GM19099 (cell line): ENCODE measurements around the gene CCR7.

ENCODE experiments used
- POLR2A ChIP-seq: IDR thresholded peaks from 3 replicates; pipeline ENCODE4 v1.6.1; 2011; ENCODE audit warnings: low read depth; ENCODE audit not compliant: insufficient read length; ENCODE audit errors: extremely low read depth

CCR7 gene

DNA sequence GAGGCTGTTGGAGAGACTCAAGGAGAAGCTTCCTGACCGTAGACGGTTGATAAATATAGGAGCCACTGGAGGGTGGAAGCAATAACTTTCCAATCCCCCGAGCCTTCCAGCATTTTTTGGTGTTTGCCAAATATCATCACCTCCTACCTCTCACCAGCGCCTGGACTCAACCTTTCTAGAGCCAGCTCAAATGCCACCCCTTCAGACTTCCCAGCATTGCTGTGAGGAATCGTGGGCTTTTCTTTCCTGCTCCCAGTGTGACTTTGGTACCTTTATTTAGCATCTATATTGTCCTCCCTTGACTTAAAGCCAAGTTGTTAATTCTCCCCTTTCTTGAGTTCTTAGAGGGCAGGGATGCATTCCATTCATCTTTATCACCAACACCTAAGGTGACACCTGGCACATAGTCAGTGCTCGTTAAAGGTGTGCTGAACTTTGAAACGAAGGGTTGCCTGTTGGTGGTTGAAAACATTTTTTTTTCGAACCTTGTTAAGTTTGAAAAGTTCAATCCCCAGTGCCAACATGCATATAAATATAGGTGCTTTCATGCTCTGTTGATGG, 35.3 kb upstream of the CCR7 start:
- no peak for TF ChIP-seq POLR2A

DNA sequence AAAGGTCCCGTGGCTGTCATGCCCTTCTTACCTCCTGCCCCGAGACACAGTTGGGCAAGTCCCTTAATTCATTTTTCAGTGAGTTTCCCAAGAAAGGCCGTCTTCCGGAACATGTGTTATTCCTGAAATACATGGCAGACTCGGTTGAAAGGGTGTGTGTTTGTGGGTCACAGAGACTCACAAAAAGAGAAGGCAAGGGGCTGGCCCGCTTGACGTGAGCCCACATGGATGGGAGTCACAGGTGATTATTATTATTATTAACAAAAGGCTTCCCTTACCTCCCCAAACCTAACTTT, 34.1 kb upstream of the CCR7 start:
- no peak for TF ChIP-seq POLR2A

DNA sequence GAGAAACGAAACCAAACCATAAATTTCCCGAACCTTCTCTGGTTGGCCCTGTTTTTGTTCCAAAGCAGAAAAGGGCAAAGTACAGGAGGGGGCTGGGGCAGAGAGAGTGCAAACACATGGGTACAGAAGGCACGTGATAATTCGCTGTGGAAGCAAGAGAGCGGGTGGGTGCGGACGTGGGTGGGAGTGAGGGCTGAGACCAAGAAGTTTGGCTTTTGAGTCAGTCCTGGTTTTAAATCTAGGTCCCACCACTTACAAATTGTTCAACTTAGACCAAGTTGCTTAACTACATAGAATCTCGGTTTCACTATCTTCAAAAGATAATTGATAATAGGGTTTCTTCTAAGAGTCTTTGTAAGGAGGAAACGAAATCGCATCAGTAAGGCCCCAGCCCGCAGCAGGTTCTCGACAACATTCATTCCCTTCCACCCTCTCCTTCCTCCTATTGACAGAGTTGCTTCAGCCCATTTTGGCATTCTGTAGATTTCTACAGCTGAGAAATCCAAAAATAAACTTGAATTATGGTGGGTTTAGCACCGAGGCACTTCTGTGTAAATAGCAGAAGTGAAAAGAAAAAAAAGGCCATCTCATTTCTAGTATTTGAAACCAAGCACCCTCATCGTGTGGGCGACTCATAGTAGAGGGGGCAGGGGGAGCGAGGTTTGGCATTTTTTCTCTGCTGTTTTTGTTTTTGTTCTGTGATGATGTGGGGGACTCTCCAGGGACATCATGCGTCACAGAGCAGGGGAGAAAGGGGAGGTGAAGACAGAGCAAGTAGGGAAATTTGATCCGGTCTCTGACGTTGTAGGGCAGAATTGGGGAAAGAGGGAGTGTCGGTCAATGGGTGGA, 33.6 kb upstream of the CCR7 start:
- no peak for TF ChIP-seq POLR2A

GRCh38 chr17:40598301-40598618, 33.0 kb upstream of the CCR7 start:
- no peak for TF ChIP-seq POLR2A

DNA sequence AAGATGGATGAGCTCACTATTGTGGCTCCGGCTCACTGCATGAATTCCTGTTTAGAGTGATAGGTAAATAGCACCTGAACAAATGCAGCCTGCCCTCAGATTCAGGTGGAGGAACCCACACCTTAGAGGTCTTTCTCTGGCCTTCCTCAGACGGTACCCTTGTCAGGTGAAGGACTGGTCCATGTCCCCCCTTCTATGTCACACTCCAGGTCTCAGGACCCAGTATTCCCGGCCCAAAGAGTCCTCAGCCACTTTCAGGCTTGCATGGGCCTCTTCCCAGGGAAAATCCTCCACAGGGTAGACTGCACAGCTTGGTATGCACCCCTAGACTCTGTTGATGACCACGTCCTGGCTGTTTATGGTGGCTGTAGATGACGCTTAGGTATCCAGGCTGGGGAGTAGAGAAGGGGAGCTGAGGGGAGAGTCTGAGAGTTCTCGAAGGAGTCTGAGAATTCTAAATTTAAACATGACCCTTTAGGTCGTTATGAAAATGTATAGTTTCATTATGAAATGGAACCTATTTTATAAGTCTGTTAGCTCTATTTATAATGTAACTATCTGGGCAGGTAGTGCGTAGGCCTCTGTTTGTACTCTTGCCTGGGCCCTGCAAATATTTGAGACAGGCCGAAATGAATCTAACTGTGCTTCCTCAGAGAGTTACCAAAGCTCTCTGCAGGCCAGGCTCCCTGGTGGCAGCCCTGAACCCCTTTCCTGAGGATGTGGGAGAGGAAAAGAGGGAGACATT, 32.5 kb upstream of the CCR7 start:
- TF ChIP-seq POLR2A = no peak

GRCh38 chr17:40597156-40597555, 31.9 kb upstream of the CCR7 start:
- no peak for TF ChIP-seq POLR2A

- TF ChIP-seq POLR2A = no peak
Measured at GRCh38 chr17:40596261-40596919, 31.1 kb upstream of the CCR7 start.

DNA sequence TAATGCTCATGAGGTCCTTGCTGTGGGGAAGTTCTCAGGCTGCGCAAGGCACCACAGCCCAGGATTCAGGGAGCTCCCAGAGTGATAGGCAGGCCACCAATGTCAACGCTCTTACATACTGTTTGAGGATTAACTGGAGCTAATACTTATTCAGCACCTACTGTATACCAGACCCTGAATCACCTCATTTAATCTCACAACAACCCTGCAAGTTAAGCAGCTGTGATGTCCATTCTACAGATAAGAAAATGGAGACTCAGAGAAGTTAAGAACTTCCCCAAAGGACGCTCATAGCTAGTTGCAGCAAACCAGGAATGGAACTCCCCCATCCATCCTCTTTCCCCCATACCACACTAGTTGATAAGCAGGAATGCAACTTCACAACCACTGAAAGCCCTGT, 25.5 kb upstream of the CCR7 start:
- no peak for TF ChIP-seq POLR2A

GRCh38 chr17:40588552-40588951, 23.3 kb upstream of the CCR7 start:
- TF ChIP-seq POLR2A = no peak

DNA sequence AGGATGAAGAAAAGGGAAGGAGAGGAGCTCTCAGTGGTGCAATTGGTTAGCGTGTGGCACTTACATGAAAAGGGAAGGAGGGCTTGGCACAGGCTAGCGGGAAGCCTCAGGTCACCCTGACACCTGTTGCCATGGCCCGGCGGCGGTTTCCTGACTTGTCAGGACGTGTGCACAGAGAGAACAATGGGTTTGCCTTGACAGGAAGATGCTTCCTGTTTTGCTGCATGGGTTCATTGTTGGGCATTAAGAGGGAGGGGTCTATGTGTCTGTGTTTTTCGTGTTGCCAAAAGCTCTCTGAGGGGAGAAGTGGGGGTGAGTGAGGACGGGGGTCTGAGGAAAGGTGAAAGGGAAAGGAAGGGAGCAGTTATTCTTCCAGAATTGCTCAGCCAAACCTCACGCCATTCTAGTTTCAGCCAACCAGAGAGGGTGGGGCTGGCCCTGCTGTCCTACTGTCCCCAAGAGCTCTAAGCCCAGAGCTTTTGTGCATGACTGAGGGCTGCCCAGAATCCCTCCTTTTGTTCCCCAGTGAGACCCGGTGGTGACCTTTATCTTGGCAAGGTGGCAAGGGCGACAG, 17.1 kb upstream of the CCR7 start:
- TF ChIP-seq POLR2A = no peak

GRCh38 chr17:40580140-40580539, 14.9 kb upstream of the CCR7 start:
- no peak for TF ChIP-seq POLR2A

DNA sequence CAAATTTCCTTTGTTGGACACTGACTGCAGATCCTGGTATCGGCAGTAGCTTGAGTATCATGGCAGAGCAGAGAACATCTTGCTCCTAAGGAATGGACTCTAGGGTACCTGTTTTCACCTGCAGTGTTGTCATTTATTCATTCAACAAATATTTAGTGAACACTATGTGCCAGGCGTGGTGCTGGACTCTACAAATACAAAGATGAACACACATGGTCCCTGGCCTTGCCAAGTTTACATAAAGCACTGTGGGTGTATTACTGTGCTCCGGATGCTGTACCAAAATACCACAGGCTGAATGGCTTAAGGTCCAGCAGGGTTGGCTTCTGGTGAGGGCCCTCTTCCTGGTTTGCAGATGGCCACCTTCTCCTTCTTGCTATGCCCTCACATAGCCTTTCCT, 14.2 kb upstream of the CCR7 start:
- TF ChIP-seq POLR2A = no peak

DNA sequence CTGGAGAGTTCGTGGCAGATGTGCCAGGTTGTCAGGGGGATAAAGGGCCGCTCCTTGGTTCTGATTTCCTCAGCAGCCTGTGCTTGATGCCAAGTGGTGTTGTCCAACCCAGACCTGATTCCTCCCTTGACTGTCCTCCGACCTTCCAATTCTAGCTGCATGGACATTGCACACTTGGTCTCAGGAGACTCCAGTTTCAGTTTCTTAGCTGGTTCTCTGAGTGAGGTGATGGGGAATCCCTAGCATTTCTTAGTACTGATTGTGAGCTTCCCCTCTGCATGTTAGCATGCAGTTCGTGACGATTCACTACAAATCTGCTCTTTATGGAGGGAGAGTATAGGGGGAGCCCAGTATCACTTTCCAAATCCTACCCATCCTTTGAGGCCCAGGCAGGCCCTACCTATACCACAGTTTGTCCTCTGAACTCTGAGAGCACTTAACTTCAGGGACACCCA, 12.4 kb upstream of the CCR7 start:
- no peak for TF ChIP-seq POLR2A

DNA sequence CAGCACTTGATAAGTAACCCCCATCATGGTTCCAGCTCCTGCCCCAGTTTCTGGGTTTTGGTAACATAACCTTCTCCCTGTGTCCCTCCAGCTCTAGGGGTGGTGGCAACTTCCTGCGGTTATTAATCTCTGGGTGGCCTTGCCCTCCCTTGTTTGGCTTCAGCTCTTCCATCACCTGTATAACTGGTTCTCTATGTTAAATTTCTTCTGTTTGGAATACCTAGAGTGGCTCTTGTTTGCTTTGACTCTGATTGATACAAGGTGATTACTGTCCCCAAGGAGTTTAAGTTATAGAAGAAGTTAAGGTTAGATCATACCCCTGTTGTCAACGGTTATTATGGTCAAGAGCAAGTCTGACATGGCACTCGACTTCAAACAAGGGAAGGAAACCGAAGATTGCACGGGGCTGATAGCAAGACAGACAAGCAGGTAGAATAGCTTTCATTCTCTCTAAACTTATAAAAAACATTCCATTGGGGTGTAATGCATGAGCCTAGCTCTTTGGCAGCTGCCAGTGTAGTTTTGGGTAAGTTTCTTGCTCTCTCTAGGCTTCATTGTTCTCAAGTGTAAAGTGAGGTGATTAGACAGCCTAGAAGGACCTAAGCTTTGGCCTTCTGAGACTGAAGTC, 11.0 kb upstream of the CCR7 start:
- no peak for TF ChIP-seq POLR2A

GRCh38 chr17:40574292-40574691, 9.0 kb upstream of the CCR7 start:
- TF ChIP-seq POLR2A = no peak

- TF ChIP-seq POLR2A = no peak
Measured at GRCh38 chr17:40568074-40568836, 3.0 kb upstream of the CCR7 start.
